MM.1S (cell line): Measurements from ENCODE around the gene TADA2A.
"Not testable (repeated sequence)": the region's sequence is repeated elsewhere in the genome, so short reads cannot be mapped to it uniquely, and the experiment has no call there.

ENCODE experiments used
- DNase-seq: peaks from one replicate; pipeline ENCODE4 v3.0.0-alpha.2; 2015
- H2AFZ ChIP-seq: fragments of 300-600 bp; sonication (generic); 2 replicates; pipeline ENCODE4 v1.6.0; 2016; ENCODE audit warnings: antibody characterized with exemption, low read length
- H3F3A ChIP-seq: fragments of 300-600 bp; sonication (generic); 2 replicates; pipeline ENCODE4 v1.6.1; 2016; ENCODE audit warnings: mild to moderate bottlenecking, antibody characterized with exemption, low read length, moderate library complexity, mixed read lengths; ENCODE audit not compliant: insufficient read depth
- H3K27ac ChIP-seq: fragments of 300-600 bp; sonication (generic); 2 replicates; pipeline ENCODE4 v1.5.1; 2016; ENCODE audit warnings: mild to moderate bottlenecking, low read length
- H3K27me3 ChIP-seq: fragments of 300-600 bp; sonication (generic); replicated peaks from 2 replicates; pipeline ENCODE4 v1.6.0; 2016; ENCODE audit warnings: low read length; ENCODE audit not compliant: insufficient read depth
- H3K36me3 ChIP-seq: fragments of 300-600 bp; sonication (generic); replicated peaks from 2 replicates; pipeline ENCODE4 v1.6.1; 2016; ENCODE audit warnings: mild to moderate bottlenecking, low read length, mixed read lengths; ENCODE audit not compliant: insufficient read depth
- H3K4me1 ChIP-seq: fragments of 300-600 bp; sonication (generic); 2 replicates; pipeline ENCODE4 v1.6.1; 2016; ENCODE audit warnings: low read length, mixed read lengths
- H3K4me2 ChIP-seq: fragments of 300-600 bp; sonication (generic); 2 replicates; pipeline ENCODE4 v1.6.0; 2016; ENCODE audit warnings: low read depth, low read length
- H3K4me3 ChIP-seq: fragments of 300-600 bp; sonication (generic); 2 replicates; pipeline ENCODE4 v1.5.1; 2016; ENCODE audit warnings: low read length, mixed read lengths
- H3K79me2 ChIP-seq: fragments of 300-600 bp; sonication (generic); 2 replicates; pipeline ENCODE4 v1.6.1; 2016; ENCODE audit warnings: mixed run types, low read length, mixed read lengths
- H3K9ac ChIP-seq: fragments of 300-600 bp; sonication (generic); 2 replicates; pipeline ENCODE4 v1.6.1; 2016; ENCODE audit warnings: low read length, mixed read lengths
- H3K9me2 ChIP-seq: fragments of 300-600 bp; sonication (generic); replicated peaks from 2 replicates; pipeline ENCODE4 v1.6.1; 2016; ENCODE audit warnings: mild to moderate bottlenecking, low read length, mixed read lengths; ENCODE audit not compliant: insufficient read depth
- H3K9me3 ChIP-seq: fragments of 300-600 bp; sonication (generic); replicated peaks from 2 replicates; pipeline ENCODE4 v1.6.1; 2016; ENCODE audit warnings: mild to moderate bottlenecking, low read length, mixed read lengths; ENCODE audit not compliant: insufficient read depth
- H4K20me1 ChIP-seq: fragments of 300-600 bp; sonication (generic); 2 replicates; pipeline ENCODE4 v1.6.1; 2016; ENCODE audit warnings: mild to moderate bottlenecking, low read length, moderate library complexity, mixed read lengths; ENCODE audit not compliant: insufficient read depth
- EZH2 ChIP-seq: fragments of 300-600 bp; sonication (generic); optimal IDR thresholded peaks from 2 replicates; pipeline ENCODE3; 2017; ENCODE audit warnings: low read depth, mild to moderate bottlenecking, antibody characterized with exemption, low read length, mixed read lengths
- EZH2phosphoT487 ChIP-seq: fragments of 300-600 bp; sonication (generic); IDR thresholded peaks from 2 replicates; pipeline ENCODE4 v1.6.1; 2018; ENCODE audit warnings: antibody characterized with exemption, low read length
- TF ChIP-seq, protein P1 (sequence below): fragments of 300-600 bp; sonication (generic); IDR thresholded peaks from 2 replicates; pipeline ENCODE4 v1.5.1; 2016; ENCODE audit warnings: antibody characterized with exemption, low read length, mixed read lengths

Gene TADA2A

GRCh38 chr17:37432671-37433070 is 26.0 kb downstream of the TADA2A start:
- H3K9ac ChIP-seq, result no peak overlapping the region
- no peak overlapping the region for H3K27ac ChIP-seq
- no peaks in the 10 kb centered on the region for H4K20me1 ChIP-seq
- TF ChIP-seq EZH2, result no peak
- no peak for TF ChIP-seq EZH2phosphoT487
- TF ChIP-seq, protein P1, sequence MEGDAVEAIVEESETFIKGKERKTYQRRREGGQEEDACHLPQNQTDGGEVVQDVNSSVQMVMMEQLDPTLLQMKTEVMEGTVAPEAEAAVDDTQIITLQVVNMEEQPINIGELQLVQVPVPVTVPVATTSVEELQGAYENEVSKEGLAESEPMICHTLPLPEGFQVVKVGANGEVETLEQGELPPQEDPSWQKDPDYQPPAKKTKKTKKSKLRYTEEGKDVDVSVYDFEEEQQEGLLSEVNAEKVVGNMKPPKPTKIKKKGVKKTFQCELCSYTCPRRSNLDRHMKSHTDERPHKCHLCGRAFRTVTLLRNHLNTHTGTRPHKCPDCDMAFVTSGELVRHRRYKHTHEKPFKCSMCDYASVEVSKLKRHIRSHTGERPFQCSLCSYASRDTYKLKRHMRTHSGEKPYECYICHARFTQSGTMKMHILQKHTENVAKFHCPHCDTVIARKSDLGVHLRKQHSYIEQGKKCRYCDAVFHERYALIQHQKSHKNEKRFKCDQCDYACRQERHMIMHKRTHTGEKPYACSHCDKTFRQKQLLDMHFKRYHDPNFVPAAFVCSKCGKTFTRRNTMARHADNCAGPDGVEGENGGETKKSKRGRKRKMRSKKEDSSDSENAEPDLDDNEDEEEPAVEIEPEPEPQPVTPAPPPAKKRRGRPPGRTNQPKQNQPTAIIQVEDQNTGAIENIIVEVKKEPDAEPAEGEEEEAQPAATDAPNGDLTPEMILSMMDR, result no peak
- no peak overlapping the region for H2AFZ ChIP-seq
- no peaks in the 10 kb centered on the region for H3K27me3 ChIP-seq
- H3K4me3 ChIP-seq, result no peak overlapping the region
- H3K9me3 ChIP-seq, result no peaks in the 10 kb centered on the region
- H3K4me1 ChIP-seq, result peaks cover 9% of the 10 kb centered on the region; the same call in 1 of the 2 replicates
- no peak overlapping the region for H3K4me2 ChIP-seq
- 0 out of 2 replicates have a peak, but pooled peaks cover 5% of the 10 kb centered on the region for H3F3A ChIP-seq
- H3K79me2 ChIP-seq, result no peaks in the 10 kb centered on the region; the same call in 1 of the 2 replicates
- no peaks in the 10 kb centered on the region for H3K9me2 ChIP-seq
- H3K36me3 ChIP-seq, result peaks cover 4% of the 10 kb centered on the region; the same call in 1 of the 2 replicates
- DNase-seq, result no peak

- H3K4me3 ChIP-seq, result no peak overlapping the region
- H3K27ac ChIP-seq, result no peak overlapping the region
- TF ChIP-seq, protein P1, result peak; percentile 18; the same call in 1 of the 2 replicates
- TF ChIP-seq EZH2, result no peak
- no peak overlapping the region for H3K4me2 ChIP-seq
- no peaks in the 10 kb centered on the region; the same call in 1 of the 2 replicates for H3K36me3 ChIP-seq
- H3K4me1 ChIP-seq, result peaks cover 22% of the 10 kb centered on the region
- H2AFZ ChIP-seq, result no peak overlapping the region
- H3K9me3 ChIP-seq, result no peaks in the 10 kb centered on the region
- H3K9me2 ChIP-seq, result no peaks in the 10 kb centered on the region
- no peaks in the 10 kb centered on the region for H3K27me3 ChIP-seq
- H3F3A ChIP-seq, result peaks cover 14% of the 10 kb centered on the region
- H4K20me1 ChIP-seq, result no peaks in the 10 kb centered on the region
- DNase-seq, result no peak
- no peaks in the 10 kb centered on the region for H3K79me2 ChIP-seq
- H3K9ac ChIP-seq, result no peak overlapping the region
Observed at GRCh38 chr17:37438141-37438540, 31.5 kb downstream of the TADA2A start.

DNA sequence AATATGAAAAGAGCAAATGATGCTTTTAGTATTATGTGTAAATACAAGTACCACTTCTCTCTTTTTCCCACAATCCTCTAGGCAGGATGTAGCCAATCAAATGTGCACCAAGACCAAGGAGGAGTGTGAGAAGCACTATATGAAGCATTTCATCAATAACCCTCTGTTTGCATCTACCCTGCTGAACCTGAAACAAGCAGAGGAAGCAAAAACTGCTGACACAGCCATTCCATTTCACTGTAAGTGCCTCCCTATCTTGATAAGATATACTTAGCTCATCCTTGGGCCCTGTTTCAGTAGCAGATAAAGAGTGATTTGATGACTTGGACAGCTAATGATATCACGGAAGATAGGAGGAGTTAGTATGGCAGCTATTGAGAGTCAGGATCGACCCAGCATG is 33.7 kb downstream of the TADA2A start:
- H3K9ac ChIP-seq, result no peak overlapping the region
- no peak overlapping the region for H3K4me3 ChIP-seq
- DNase-seq, result peak; percentile 90
- H3F3A ChIP-seq, result peaks cover 14% of the 10 kb centered on the region
- H3K79me2 ChIP-seq, result no peaks in the 10 kb centered on the region
- TF ChIP-seq EZH2 (no peak), EZH2phosphoT487 (no peak)
- TF ChIP-seq, protein P1, result no peak
- H3K9me2 ChIP-seq, result no peaks in the 10 kb centered on the region
- peak overlapping the region; percentile 77; the same call in 1 of the 2 replicates for H3K27ac ChIP-seq
- H2AFZ ChIP-seq, result no peak overlapping the region
- no peaks in the 10 kb centered on the region; the same call in 1 of the 2 replicates for H3K36me3 ChIP-seq
- no peaks in the 10 kb centered on the region for H3K9me3 ChIP-seq
- H4K20me1 ChIP-seq, result no peaks in the 10 kb centered on the region
- peaks cover 22% of the 10 kb centered on the region for H3K4me1 ChIP-seq
- peak overlapping the region; percentile 1; the same call in 1 of the 2 replicates for H3K4me2 ChIP-seq
- H3K27me3 ChIP-seq, result no peaks in the 10 kb centered on the region

DNA sequence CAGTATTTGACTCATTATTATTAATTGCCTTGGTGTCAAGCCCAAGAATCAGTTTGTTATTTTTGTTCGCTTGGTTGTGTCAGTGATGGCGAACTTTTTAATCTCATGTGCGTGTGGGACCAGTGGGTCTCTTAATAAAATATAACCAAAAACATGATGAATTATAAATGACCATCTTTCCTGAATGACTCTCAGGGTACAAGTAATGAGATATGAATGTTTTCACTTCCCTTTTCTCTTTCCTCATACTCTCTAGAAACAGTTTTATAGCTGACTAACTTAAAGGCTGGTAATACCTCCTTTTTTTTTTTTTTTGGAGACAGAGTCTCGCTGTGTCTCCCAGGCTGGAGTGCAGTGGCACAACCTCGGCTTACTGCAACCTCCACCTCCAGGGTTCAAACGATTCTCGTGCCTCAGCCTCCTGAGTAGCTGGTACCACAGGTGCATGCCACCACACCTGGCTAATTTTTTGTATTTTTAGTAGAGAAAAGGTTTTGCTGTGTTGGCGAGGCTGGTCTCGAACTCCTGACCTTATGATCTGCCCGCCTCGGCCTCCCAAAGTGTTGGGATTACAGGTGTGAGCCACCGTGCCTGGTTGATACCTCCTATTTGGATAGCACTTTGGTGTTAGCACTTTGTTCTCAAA is 34.8 kb downstream of the TADA2A start:
- not testable (repeated sequence) for H3K4me3 ChIP-seq, H3K27me3 ChIP-seq, H3K9ac ChIP-seq, H2AFZ ChIP-seq, H3K9me2 ChIP-seq, H3K79me2 ChIP-seq, H3K9me3 ChIP-seq, H3K36me3 ChIP-seq, H4K20me1 ChIP-seq
- Histone ChIP-seq H3F3A (peaks cover 14% of the 10 kb centered on the region), H3K27ac (peak overlapping the region; percentile 77), H3K4me1 (peaks cover 22% of the 10 kb centered on the region), H3K4me2 (peak overlapping the region; percentile 1; the same call in 1 of the 2 replicates)
- peak; percentile 38 for DNase-seq
